HG03196 (cell line): Measurements from ENCODE around the gene ACP1.
"Not testable (repeated sequence)": the region's sequence is repeated elsewhere in the genome, so short reads cannot be mapped to it uniquely, and the experiment has no call there.

Experiments
- ATAC-seq: cut with Tn5 transposase; IDR thresholded peaks from one replicate; pipeline ENCODE4 v1.9.1; 2021; ENCODE audit not compliant: unreplicated experiment

ACP1 gene

DNA sequence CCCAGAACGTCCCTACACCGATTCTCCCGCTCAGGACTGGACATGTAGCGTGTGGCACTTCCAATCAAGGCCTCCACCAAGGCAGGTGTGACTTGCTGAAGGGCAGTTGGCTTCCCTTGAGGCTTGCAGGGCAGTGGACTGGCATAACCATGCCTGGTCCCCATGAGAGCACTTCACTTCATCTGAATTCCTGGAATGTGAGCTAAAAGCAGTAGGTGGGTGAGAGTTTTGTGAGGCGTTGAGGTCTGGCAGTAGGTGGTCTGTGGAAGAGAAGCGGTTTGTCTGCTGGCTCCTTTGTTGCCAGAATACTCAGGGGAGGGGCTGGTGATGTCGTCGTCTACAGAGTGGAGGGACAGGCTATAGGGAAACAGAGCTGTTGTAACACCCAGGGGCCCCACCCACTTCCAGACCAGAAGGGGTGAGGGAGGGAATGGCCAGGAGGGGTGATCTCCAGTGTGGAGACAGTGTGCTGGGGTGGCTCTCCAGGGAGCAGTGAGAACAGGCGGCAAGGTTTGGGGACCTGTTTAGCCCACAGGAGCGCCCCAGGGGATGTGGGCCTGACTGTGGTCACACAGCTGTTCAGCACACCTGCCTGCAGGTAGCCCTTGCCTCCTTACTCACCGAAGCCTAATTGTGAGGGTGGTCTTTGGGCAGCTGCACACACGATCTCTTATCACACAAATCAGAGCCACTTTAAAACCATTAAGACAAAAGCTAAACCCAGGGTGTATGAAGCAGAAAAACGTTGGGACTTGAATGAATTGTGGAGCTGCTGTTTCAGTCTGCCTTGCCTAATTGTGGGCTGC lies 44.6 kb downstream of the ACP1 start:
- no peak for ATAC-seq

DNA sequence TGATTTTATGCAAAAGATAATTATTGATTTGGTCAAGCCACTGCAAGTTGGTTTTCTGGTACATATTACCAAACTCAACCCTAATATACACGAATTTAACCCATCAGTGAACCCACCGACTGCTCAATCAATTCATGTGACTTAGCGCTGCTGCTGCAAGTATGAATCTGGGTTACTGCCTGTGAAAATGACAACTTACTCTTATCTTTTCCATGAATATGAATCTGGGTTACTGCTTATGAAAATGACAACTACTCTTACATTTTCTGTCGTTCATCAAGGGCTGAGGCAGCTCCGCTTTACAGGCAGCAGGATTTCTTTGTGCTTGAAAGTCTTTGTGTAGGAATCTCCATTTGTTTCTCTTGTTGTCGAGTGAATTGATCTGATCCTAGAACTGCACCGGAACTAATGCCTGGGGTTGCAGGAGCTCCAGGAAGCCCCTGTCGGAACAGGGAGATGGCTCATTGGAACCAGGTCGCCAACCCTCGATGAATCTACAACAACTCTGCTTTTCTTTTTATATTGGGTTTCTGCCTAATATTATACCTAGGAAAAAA lies 45.3 kb downstream of the ACP1 start:
- ATAC-seq: no peak

DNA sequence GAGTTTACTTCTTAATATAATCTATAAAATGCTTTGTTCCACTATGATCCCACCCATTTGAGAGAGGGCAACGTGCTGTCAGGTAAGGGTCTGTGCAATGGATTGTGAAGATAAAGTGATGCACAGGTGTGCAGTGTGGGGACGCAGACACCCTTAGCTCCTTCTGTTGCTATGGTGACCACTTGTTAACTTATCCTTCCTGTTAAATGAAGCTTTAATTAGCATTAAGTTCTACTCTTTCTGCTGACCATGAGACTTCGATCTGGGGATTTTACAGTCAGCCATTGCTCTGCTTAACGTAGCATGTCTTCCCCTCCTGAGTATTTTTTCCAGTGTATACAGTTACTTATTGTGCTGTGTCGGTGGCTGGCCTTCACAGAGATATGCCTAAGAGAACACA lies 46.2 kb downstream of the ACP1 start:
- ATAC-seq: no peak

DNA sequence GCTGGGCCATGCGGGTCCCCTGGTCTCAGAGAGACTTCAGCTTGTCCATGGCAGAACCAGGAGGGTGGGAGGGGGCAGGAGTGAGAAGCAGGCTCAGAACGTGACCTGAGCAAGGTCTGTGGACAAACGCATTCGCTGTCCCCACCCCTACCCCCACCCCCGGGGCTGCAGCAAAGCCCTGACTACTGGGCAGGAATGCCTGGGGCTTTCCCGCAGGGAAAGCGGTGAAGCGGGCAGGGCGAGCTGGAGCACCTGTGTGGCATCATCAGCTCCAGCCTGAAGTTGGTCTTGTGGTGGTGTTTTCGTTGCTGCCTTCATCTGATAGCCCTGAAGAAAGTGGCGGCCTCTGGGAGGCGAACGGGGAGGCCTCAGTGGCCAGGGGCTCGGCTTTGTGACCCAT lies 49.2 kb downstream of the ACP1 start:
- ATAC-seq: no peak

DNA sequence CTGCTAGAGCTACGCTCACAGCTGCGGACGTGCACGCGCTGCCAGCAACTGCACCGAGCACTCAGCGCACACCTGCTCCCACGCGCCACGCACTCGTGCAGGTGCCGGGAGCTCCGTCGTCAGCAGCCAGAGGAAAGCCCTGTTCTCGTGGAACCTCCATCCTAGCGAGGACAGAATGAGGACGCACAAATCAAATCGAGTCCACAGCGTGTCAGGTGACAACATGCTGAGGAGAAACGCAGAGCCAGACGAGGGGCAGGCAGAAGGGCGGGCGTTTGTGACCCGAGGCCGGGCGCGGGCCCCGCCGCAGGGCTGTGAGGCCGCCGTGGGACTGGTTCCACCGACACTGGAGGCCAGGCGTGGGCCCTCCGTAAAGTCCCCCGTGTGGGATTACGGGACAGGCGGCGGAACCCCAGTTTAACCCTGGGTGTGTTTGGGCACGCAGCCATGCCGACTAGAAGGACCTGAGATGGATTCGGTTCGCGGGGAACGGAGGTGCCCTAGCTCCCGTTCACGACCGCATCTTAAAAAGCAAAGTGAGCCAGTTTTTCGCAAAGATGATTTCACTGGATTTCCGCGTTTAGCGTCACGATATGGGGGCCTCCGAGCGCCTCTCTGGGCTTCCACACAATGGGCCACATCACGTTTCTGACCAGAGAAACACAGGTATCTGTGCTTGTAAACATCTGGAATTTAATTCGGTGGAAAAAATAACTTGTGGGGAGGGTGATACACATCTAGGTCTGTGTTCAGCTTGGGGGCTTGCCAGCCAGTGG lies 50.0 kb downstream of the ACP1 start:
- ATAC-seq: no peak

DNA sequence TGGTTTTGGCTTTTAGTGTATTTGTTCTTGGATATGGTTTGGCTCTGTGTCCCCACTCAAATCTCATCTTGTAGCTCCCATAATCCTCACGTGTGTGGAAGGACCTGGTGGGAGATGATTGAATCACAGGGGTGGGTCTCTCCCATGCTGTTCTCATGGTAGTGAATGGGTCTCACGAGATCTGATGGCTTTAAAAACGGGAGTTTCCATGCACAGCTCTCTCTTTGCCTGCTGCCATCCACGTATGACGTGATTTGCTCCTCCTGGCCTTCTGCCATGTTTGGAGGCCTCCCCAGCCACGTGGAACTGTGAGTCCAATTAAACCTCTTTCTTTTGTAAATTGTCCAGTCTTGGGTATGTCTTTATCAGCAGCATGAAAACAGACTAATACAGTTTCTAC lies 51.2 kb downstream of the ACP1 start:
- not testable (repeated sequence) for ATAC-seq

DNA sequence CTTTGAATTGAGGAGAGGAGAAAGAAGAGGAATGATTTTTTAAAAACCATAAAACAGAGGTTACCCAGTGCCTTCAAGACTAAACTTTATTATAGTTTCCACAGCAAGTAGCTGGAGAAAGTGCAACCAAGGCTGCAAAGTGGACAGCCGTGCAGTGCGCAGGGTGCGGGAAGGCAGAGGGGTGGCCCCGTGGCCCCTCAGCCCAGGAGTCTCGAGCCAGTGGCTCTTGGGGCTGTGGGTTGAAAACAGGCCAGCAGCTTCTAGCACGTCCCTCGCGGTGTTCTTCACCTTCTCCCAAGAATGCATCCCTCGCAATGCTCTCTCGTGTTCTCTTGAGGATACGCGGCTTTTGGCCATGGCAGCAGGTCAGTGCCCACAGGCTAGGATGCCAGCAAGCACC lies 51.6 kb downstream of the ACP1 start:
- no peak for ATAC-seq

DNA sequence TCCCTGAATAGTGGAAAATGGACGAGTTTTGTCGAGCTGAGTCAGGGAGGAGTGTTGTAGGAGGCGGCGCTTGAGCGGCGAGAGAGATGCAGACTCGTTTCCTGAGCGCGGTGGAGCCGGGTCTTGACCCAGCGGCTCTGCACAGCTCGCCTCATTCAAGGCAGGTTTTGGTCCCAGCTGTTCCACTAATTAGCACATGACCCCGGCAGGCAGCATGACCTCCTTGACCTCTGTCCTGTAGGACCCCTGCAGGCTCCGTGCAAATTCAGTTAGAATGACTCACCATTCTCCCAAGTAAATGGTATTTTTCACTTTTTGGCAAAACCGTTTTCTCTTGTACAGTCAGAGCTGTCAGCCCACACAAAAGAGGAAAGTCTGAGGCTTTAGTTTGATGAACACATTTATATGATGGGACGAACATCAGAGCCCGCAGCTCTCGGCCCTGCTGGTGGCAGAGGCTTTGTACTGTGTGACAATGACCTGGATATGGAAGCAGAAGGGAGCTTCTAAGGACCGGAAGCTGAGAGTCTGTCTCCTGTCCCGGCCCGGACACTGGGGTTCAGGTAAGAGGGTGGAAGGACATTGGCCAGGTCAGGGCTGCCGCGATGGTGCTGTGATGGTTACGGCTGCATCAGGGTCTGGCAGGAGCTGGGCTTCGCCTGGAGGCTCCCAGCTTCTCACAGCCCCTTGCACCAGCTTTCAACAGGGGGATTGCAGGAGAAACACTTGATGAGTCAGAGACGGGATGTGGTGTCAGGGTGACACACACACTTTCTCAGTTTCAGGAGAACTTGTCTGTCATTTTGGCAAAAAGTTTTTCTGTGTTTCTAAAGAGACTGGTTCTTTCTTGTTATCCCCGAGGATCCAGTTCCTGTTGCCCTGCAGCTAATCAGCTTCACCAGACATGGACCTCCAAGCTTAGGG lies 53.0 kb downstream of the ACP1 start:
- no peak for ATAC-seq

DNA sequence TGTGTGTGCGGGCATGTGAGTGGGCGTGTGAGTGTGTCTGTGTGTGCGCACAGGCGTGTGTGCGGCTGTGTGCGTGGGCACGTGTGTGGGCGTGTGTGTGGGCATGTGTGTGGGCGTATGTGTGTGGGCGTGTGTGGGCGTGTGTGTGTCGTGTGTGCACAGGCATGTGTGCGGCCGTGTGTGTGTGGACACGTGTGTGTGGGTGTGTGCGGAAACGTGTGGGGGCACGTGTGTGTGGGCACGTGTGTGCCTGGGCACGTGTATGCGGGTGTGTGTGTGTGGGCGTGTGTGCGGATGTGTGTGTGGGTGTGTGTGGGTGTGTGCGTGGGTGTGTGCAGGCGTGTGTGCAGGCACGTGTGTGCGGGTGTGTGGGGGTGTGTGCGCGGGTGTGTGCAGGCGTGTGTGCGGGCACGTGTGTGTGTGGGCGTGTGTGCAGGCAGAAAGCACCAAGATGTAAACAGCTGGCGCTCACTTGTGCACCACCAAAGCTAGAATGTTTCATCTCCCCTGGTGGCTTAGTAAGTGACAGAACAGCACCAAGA lies 54.4 kb downstream of the ACP1 start:
- no peak for ATAC-seq

DNA sequence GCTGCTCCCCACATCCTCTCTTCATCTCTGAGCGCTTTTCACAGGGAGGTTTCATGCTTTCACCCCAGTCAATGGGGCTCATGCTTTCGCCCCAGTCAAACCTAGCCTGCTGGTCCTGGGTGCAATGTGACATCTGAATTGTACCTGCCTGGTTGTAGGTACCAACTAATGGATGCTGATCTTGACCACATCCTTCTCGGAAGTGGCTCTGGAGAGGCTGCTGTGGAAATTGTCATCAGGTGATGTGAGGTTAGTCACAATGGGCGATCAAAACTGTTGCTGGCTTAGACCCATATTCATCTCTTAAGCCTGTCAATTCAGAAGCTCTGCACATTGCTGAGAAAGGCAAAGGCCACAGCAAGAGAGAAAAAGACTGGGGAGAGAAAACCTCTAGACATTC lies 55.8 kb downstream of the ACP1 start:
- ATAC-seq: no peak

DNA sequence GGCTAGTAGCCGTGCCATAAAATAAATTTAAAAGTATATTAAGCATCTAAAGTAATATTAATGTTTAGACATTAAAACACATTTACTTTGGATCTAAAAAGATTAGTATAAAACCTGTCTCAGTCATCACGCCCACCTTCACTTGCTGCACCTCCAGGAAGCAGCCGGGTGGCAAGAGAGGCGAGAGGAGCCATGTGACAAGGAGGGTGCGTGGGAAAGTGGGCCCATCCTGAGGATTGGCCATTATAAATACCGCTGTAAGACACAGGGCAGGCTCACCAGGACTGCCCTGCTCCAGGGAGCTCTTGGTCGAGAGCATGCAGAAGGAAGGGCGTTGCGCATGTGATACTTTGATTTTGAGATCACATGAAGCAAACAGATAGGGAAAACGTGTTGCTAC lies 57.6 kb downstream of the ACP1 start:
- ATAC-seq: no peak

DNA sequence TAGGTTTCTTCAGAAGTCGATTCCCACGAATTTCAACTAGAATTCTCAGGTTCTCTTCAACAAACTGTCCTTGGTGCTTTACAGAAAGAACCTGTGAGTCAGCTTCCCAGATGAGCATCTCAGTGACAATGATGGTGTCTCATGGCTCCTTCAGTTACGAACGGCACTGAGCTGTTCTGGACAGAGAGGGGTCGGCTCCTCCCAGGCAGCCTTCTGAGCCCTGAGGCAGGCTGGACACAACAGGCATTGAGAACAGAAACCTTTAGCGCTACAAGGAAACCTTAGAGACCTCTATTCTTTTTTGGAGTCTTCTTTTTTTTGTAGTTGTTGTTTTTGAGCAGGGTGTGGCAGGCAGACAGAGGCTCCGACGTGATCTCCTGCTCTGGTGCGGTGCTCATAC lies 58.3 kb downstream of the ACP1 start:
- no peak for ATAC-seq
